Measurements from ENCODE around the gene ARG2. TPM values are rescaled to one million over a fixed set of nuclear protein-coding genes. Genes with fewer than 3 reads are reported as not detected.
A peak's percentile ranks its signal among the peaks of the same experiment; 100 is the strongest.
"Not testable (repeated sequence)": the region's sequence is repeated elsewhere in the genome, so short reads cannot be mapped to it uniquely, and the experiment has no call there.

ARG2 gene
- polyA plus RNA-seq, 1 donor (not counting 4 experiments of a cell fraction or from before 2014, with no cell fraction given): 8.2 TPM

- peak within 1 kb of the TSS; percentile 65 to 98 (median 85) for H3K4me3 ChIP-seq (ENCODE audit: control insufficient read depth in 2 of 3, extremely low read depth in 1 of 3, insufficient read depth in 2 of 3, low read depth in 1 of 3, low read length in 3 of 3)
- H3K27ac ChIP-seq (ENCODE audit: control insufficient read depth, insufficient read depth, low read length): peak within 1 kb of the TSS; percentile 56
- FAIRE-seq (peak; percentile 34), DNase-seq (ENCODE audit: low read depth, low spot score) (no peak)
- dilution Hi-C loops (cut with MboI; ENCODE audit: extremely low pct_ligation_motif_present, low sequenced_read_pairs): no loop called here
- TF ChIP-seq EZH2 (IDR thresholded peaks at IDR 0.05; ENCODE audit: low read length) (no peak), CTCF (optimal IDR thresholded peaks at IDR 0.05 in 1 of 3, IDR thresholded peaks at IDR 0.05 in 1 of 3, conservative IDR thresholded peaks at IDR 0.05 in 1 of 3; ENCODE audit: extremely low read depth in 1 of 3, insufficient read depth in 2 of 3, low read length in 3 of 3) (peak; percentile 56 to 80 (median 65))
- no peaks in the 10 kb centered on the region for H3K9me1 ChIP-seq (ENCODE audit: control insufficient read depth, extremely low read depth, insufficient read depth, low read length)
- no peaks in the 10 kb centered on the region for H3K36me3 ChIP-seq (ENCODE audit: control insufficient read depth in 2 of 2, extremely low read depth in 1 of 2, insufficient read depth in 2 of 2, low read length in 2 of 2)
- no peaks in the 10 kb centered on the region for H3K27me3 ChIP-seq (ENCODE audit: control insufficient read depth, extremely low read depth, insufficient read depth, low read length)
- peak within 1 kb of the TSS; percentile 93 for H2AFZ ChIP-seq (ENCODE audit: control insufficient read depth, low read length)
- peaks cover 13% of the 10 kb centered on the region for H3K79me2 ChIP-seq (ENCODE audit: control insufficient read depth, insufficient read depth, low read length)
- H3K4me1 ChIP-seq (ENCODE audit: control insufficient read depth, extremely low read depth, insufficient read depth, low read length): peaks cover 13% of the 10 kb centered on the region
- H3K9me3 ChIP-seq (ENCODE audit: control insufficient read depth, low read depth, low read length): no peaks in the 10 kb centered on the region
- no peaks in the 10 kb centered on the region for H4K20me1 ChIP-seq (ENCODE audit: control insufficient read depth, extremely low read depth, insufficient read depth, low read length)
- peak within 1 kb of the TSS; percentile 82 for H3K9ac ChIP-seq (ENCODE audit: control insufficient read depth, extremely low read depth, insufficient read depth, low read length)
- peak within 1 kb of the TSS; percentile 80 for H3K4me2 ChIP-seq (ENCODE audit: control insufficient read depth, extremely low read depth, insufficient read depth, low read depth, low read length)
Measured at GRCh38 chr14:67599698-67600561, 19.8 kb upstream of the ARG2 start, which contains the start of gene PIGH. PIGH (minus strand) TSS chr14:67600268; CDS start chr14:67600203, 65 bp downstream.

- Histone ChIP-seq H3K4me1 (ENCODE audit: control insufficient read depth, extremely low read depth, insufficient read depth, low read length) (peaks cover 13% of the 10 kb centered on the region), H3K79me2 (ENCODE audit: control insufficient read depth, insufficient read depth, low read length) (peaks cover 13% of the 10 kb centered on the region), H3K9ac (ENCODE audit: control insufficient read depth, extremely low read depth, insufficient read depth, low read length) (peak overlapping the region; percentile 82), H3K4me2 (ENCODE audit: control insufficient read depth, extremely low read depth, insufficient read depth, low read depth, low read length) (peak overlapping the region; percentile 80), H3K4me3 (ENCODE audit: control insufficient read depth in 2 of 3, extremely low read depth in 1 of 3, insufficient read depth in 2 of 3, low read depth in 1 of 3, low read length in 3 of 3) (peak overlapping the region; percentile 65 to 98 (median 85)), H2AFZ (ENCODE audit: control insufficient read depth, low read length) (peak overlapping the region; percentile 92), H3K27ac (ENCODE audit: control insufficient read depth, insufficient read depth, low read length) (peak overlapping the region; percentile 56)
- H3K9me3 ChIP-seq (ENCODE audit: control insufficient read depth, low read depth, low read length); H3K9me1 ChIP-seq (ENCODE audit: control insufficient read depth, extremely low read depth, insufficient read depth, low read length); H3K27me3 ChIP-seq (ENCODE audit: control insufficient read depth, extremely low read depth, insufficient read depth, low read length); DNase-seq (ENCODE audit: low read depth, low spot score); H4K20me1 ChIP-seq (ENCODE audit: control insufficient read depth, extremely low read depth, insufficient read depth, low read length); dilution Hi-C loops (cut with MboI; ENCODE audit: extremely low pct_ligation_motif_present, low sequenced_read_pairs); H3K36me3 ChIP-seq (ENCODE audit: control insufficient read depth in 2 of 2, extremely low read depth in 1 of 2, insufficient read depth in 2 of 2, low read length in 2 of 2); FAIRE-seq: not testable (repeated sequence)
Measured at GRCh38 chr14:67600562-67600974, 19.2 kb upstream of the ARG2 start.

Data from keratinocyte (primary cell).